Right ventricle myocardium inferior (tissue), 1 donor: ENCODE data around the gene MMP7. TPM values are rescaled to one million over a fixed set of nuclear protein-coding genes. Genes with fewer than 3 reads are reported as not detected.

ENCODE experiments used
- ATAC-seq: fragments of 200-7000 bp; cut with Tn5 transposase; one replicate; pipeline ENCODE4 v1.9.1; 2020; ENCODE audit warnings: mild to moderate bottlenecking, moderate library complexity
- DNase-seq: peaks from one replicate; pipeline ENCODE4 v3.0.0; 2021; ENCODE audit errors: missing footprints
- intact Hi-C: fragments of 100-400 bp; cut with DNase I; formaldehyde crosslinking; loops from one replicate; pipeline ENCODE4 v1.11.0; 2022
- long read RNA-seq: library from polyadenylated mRNA; unstranded; transcript quantifications from one replicate; pipeline ENCODE4 v2.0.0, GENCODE V29; 2021
- total RNA-seq: library from RNA; stranded (reverse); fragmentation: NEBNext Ultra II Directional; extraction: Animal tissue kit (Norgen Biotek cat#: 25700); gene quantifications from one replicate; pipeline ENCODE4 v1.2.1, GENCODE V29; 2021
- donor health status: DM: no; HTN: yes; CAD: no; lungs with severe emphysema.

The MMP7 gene, protein sequence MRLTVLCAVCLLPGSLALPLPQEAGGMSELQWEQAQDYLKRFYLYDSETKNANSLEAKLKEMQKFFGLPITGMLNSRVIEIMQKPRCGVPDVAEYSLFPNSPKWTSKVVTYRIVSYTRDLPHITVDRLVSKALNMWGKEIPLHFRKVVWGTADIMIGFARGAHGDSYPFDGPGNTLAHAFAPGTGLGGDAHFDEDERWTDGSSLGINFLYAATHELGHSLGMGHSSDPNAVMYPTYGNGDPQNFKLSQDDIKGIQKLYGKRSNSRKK
- total RNA-seq: not detected
- long read RNA-seq: 0 reads

DNA sequence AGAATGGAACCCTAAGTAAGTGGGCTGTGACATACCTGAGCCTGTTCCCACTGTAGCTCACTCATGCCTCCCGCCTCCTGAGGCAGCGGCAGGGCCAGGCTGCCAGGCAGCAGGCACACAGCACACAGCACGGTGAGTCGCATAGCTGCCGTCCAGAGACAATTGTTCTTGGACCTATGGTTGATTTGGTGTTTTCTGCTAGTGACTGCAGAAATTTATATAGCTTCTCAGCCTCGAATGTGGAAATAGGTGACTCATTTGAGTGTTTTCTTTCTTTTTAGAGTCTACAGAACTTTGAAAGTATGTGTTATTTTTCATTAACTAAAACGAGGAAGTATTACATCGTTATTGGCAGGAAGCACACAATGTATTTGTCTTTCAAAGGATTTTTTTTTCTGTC lies at the start of gene MMP7:
TSS of gene MMP7 (minus strand) at position 190 of the 400 bp plus-strand sequence. CDS start at position 143, 47 bp downstream.
- ATAC-seq: no peak
- intact Hi-C loops: no loop called here
- DNase-seq: no peak

DNA sequence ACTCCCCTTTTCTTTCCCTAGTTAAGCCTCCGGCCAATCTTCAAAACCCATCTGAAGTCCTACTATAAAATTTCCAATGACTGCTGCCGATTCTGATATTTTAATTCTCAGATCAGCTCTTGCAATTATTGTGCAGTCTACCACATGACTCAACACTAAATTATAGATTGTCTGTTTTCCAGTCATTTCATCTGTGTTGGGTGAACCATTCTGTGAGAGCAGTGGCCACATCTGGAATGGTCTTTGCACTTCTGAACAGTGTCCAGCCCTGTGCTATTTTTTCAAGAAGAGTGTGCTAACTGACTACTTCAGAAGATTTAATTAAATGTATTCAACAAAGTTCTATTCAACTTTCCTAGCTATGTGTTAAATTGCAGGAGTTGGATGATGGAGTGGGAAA lies 47.2 kb upstream of the MMP7 start:
- no peak for ATAC-seq
- intact Hi-C loops: no loop called here
- DNase-seq: no peak

DNA sequence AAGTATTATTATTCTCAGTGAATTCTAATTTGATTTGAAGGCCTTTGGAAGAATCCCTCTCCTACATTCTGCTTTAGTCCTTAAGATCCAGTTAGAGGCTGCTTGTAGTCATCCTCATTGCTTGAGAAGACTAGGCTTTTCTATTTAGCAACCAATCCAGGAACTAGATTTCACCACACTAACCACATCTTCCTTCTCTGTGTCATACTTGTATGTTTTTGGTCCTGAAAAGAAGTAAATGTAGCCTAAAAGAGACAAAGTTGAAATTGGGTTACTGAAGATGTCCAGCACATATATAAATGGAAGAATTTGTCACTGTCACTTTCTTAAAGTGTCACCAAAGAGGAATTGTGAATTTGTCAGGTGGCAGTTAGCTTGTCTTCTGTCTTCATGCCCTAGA lies 46.6 kb upstream of the MMP7 start:
- intact Hi-C loops: no loop called here
- DNase-seq (no peak), ATAC-seq (no peak)

DNA sequence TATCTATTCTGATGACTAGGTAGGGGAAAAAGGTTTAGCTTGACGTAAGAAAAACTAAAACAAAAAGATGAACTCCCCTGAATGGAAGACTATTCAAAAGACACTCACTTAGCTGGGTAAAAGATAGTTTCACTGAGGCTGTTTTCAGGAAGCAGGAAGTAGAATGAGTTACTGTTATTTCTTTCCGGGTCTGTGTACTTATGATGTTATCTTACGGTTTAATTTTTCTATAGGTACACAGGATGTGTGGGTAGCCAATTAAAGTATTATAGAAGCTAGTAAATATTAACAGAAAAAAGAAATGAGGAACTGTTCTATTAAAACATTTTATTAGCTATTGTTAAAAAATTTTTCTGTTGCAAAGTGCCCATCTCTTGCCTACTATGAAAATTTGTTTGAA lies 45.8 kb upstream of the MMP7 start:
- DNase-seq (no peak), ATAC-seq (no peak)
- intact Hi-C loops: no loop called here

DNA sequence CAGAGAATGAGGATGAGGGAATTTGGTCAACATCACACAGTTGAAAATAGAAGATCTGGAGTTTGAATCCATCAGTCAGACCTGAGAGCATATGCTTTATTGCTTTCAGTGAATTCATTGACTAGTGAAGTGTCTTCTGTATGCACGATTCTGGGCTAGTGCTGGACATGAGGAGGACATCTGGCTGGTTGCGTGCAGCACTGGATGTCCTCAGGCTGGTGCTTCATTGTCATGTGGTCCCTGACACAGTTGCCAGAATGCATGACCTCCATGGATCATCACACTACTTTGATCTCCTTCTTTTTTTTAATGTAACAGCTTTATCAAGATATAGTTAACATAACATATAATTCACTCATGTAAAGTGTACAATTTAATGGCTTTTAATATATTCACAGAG lies 44.5 kb upstream of the MMP7 start:
- intact Hi-C loops: no loop called here
- DNase-seq (no peak), ATAC-seq (no peak)

DNA sequence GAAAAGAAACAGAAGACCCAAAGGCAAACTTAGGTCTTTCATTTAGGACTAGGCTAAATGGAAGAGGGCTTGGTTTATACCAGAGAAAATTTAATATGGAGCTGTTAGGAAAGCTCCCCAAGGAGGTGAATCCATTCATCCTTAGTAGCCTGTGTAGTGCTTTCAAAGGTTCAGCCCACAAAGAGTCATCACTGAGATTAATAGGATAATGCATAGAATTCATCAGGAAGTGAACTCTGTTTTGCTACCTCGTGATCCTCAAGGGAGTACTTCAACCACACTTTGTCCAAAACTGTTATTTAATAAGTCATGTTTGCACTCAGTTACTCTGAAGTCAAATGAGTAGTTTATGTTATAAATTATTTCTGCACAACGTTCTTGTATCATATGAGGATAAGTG lies 43.3 kb upstream of the MMP7 start:
- DNase-seq: no peak
- intact Hi-C loops: no loop called here
- no peak for ATAC-seq

DNA sequence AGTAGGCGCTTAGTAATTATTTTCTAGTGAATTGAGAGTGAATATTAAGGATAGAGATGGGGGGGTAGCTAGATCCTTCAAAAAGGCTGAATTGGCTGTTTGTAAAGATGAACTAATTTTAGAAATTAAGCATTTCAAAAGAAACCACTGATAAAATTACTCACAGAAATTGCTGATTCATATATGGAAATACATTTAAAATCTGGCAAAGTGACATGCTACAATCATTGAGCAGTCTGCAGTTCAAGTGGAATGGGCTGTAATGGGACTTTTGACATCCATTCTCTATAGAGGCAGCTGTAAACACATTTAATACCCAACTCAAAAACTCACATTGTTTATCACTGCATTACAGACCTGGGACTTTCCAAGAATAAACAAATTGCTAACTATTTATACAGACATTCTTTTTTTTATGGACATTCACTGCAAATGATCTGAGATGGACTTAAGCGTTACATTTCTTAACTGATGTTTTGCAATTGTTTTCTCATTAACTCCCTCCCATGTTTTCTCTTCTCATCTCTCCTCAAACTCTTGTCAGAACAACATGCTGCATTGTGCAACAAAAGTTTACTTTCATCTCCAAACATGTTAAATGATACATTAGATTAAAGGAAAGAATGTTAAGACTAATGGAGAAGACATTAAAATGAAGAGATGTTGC lies 42.1 kb upstream of the MMP7 start:
- ATAC-seq (no peak), DNase-seq (no peak)
- intact Hi-C loops: no loop called here

DNA sequence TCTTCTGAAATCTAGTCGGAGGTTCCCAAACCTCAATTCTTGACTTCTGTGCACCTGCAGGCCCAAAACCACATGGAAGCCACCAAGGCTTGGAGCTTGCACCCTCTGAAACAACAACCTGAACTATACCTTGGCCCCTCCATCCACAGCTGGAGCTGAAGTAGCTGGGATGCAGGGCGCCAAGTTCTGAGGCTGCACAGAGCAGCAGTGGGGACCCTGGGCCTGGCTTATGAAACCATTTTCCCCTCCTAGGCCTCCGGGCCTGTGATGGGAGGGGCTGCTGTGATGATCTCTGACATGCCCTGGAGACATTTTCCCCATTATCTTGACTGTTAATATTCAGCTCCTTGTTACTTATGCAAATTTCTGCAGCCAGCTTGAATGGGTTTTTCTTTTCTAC lies 38.3 kb upstream of the MMP7 start:
- ATAC-seq (no peak), DNase-seq (peak; percentile 53)
- intact Hi-C loops: no loop called here

DNA sequence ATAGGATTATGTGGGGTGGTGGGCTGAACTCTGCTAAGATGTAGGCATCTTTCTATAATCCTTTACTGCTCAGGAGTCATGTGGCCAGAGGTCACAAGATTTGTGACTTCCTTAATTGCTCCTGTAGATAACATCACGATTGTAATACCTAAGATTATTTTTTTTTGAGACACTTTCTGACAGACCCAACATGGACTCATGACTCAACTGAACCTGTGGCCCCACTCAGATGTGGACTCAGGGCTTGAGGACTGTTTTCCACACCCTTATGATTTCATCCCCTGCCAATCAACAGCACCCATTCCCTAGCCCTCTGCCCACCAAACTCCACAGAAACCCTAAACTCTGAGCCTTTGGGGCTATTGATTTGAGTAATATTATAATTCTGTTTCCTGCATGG lies 35.6 kb upstream of the MMP7 start:
- intact Hi-C loops: no loop called here
- ATAC-seq (no peak), DNase-seq (no peak)

DNA sequence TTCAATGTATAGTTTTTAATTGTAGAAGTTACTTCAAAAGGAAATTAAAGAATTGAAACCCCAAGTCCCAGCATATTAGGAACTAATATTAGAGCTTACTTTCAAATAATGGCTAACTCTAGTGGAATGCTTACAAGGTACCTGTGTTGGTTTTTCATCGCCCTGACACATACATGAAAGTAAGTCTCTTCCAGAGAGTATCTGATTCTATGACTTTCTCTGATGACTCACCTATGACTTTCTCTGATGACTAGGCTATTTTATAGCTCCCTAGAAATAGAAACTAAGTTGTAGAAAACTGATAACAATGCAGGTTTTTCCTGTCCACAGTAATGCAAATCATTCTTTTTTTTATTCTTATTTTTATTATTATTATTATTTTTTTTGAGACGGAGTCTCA lies 33.6 kb upstream of the MMP7 start:
- intact Hi-C loops: no loop called here
- DNase-seq (no peak), ATAC-seq (no peak)

DNA sequence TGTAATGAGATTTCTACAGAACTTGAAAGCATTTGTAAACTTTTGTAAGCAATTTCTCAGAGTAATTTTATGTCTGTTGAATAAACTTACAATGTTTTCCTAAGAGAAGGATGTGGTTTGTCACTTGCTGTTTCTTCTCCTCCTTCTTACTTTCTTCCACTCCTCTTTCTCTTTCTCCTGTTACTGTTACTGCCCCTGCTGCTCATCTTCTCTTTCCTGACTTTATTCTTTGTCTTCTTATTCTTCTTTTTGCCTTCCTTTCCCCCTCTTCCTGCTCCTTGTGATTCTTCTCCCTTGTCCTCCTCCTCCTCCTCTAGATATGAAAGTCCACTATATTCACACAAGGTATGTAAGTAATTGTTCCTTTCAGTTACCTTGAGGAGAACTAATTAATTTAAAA lies 31.1 kb upstream of the MMP7 start:
- intact Hi-C loops: no loop called here

DNA sequence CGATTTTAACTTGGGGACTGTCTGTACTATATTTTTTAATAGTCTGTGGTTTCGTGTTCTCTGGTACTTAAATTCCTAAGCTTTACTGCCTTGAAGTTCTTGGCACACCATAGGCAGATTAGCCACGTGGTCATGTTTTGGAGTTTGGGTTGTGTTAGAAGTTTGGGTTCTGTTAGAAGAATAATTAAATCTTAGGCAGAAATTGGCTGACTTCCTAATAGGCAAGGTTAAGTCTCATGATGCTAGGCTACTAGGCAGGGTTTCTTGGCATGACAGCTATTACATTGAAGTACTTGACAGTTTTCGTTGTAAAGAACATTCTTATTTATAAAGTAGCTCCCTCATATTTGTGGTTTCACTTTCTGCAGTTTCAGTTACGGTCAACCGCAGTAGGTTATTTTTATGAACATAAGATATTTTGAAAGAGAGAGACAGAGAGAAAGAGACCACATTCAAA lies 30.0 kb upstream of the MMP7 start:
- DNase-seq (no peak), ATAC-seq (no peak)
- intact Hi-C loops: no loop called here

More for the DNA sequence above, 31.1 kb upstream of the MMP7 start:
- no peak for ATAC-seq
- no peak for DNase-seq

DNA sequence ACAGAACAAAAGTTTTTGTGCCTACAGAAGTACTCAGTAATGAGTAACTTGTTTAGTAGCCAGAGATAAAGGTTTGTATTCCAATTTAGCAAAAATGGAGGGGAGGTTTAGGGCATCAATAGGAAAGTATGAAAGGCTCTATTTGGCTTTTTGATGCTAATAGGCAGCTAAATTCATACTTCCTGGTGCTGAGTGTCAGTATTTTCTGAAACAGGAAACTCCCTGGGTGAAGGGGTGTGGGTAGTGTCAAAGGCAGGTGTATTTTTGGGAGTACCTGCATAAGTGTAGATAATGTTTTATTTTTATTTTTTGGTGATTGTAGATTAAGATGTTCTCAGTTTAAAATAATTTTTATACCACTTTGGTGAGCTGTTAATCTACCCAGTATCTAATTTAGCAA lies 29.3 kb upstream of the MMP7 start:
- ATAC-seq (no peak), DNase-seq (no peak)
- intact Hi-C loops: no loop called here

DNA sequence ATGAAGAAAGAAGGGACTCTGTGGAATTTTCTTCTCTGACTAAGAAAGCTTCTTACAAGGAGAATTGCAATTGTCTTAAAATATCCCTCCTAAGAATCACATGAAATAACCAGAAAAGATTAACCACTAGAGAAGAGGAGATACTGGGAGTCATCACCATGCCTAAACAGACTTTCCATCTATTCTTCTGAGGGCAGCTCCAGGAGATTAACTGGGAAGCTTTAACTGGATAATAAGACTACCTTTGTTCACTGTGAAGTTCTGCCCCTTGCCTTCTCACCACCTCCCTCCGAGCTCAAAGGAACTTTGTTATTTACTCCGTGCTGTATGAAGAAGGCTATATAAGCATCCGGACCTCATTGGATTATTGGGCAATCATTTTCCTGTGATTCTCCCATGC lies 24.5 kb upstream of the MMP7 start:
- no peak for ATAC-seq
- intact Hi-C loops: no loop called here
- DNase-seq: no peak

DNA sequence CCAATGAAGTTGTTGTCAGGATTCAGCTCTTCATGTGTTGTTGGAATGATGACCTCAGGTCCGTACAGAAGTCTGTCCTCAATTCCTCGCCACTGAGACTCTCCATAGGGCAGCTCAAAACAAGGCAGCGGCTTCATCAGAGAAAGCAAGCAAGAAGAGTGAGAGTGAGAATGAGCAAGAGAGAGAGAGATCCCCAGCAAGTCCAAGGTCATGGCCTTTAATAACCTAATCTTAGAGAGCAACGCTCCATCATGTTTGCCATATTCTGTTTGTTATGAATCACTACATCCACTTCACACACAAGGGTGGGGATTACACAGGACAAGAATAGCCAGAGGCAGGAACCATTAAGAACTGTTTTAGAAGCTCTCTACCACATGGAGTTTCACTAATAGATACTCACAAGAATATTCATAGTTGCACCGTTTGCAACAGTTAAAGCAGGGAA lies 23.3 kb upstream of the MMP7 start:
- no peak for DNase-seq
- no peak for ATAC-seq
- intact Hi-C loops: no loop called here

DNA sequence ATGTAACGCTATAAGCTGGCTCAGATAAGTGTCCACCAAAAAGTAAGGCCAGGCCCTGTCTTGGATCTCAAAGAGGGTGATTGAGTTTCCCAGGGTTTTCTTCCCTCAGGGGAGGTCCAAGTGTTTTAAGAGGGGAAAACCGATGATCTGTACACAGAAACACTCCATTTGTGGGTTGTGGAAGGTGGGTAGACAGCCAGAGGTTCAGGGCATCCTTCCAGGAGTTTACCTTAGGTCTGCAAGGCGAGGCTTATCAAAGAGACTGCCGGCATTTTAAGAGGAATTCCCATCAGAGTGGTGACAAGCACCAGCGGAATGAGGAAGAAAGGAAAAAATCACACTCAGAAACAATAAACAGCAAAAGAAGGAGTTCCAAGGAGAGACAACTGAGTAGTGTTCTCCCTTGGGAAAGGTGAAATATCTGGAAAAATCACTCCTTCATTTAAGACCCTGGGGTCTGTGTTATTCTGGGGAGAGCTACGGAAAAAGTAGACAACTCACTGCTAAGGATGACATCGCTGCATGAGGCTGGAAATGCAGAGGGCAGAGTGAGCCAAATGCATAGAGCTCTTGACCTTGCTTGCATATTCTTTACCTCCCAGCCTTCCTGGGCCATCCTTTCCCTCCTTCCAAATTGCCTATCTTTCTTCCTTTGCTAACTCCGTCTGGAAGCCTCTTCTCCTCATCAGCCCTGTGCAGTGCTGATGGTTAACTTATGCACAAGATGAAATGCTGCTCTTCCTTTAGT lies 22.1 kb upstream of the MMP7 start:
- intact Hi-C loops: no loop called here
- ATAC-seq (no peak), DNase-seq (no peak)

DNA sequence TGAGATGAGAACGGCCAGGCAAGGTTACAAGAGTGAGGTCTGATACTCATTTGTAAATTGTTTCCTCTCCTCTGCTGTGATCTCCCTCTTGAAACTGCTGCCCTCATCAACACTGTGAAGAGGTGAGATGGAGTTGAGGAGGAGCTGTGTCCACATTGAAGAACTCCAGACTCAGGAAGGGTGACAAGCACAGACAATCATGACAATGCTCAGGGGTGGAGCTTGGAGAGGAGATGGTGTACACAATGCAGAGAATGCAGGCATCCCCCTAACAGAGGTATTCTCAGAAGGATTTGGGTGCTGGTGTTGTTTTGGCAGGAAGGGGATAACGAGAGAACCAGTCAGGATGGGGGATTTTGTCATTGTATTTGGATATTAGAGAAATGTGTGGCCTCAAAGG lies 21.5 kb upstream of the MMP7 start:
- DNase-seq (no peak), ATAC-seq (no peak)
- intact Hi-C loops: no loop called here

DNA sequence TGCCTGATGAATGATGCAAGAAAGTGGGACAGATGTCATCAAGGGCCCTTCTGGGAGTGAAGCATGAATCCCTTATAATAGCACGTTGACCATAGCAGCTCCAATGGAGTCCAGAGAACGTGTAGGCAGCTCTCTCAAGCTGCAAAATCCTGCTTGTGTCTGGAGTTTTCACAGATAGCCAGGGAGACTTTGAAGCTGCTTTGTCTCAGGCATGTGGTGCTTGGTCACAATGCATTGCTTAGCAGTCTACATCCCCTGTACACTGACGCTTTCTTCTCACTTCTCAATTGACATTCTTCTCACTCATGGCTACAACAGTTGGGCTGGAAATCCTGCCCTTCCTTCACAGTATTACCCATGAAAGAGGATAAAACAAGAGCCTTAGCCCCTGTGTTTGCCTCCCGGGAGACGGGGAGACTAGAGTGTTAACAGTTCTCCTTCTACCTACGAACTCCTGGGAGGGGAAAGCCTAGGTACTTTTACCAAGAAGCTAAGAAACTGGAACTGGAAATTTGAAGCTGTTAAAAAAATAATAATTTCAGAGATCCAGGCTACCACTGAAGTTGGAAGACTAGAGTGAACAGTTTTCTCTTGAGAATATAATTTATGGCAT lies 20.7 kb upstream of the MMP7 start:
- DNase-seq (no peak), ATAC-seq (no peak)
- intact Hi-C loops: no loop called here

DNA sequence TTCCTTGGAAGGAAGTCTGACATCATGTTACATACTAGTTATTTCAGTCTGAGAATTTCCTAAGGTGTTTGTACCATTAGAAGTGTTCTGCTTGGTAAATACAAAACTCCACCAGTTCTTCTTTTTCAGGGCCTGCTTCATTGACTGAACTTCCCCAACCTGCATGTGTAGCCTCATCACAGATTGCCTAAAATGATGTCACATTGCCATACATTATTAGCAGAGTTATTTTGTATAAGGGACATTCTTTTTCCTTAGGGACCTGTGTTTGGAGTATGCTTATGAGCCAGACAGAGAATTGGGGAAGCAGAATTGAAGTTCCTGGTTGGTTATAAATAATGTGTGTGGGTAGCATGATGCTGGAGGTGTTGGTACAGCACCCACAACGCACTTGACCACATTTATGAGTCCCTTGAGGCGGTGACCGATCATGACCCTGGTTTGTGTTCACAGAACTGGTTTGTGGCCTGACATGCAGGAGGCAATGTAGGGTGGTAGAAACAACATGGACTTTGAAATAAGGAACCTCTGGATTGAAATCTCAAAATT lies 16.4 kb upstream of the MMP7 start:
- DNase-seq (no peak), ATAC-seq (no peak)
- intact Hi-C loops: no loop called here
